GM10266 (cell line): Measurements from ENCODE around the gene PARL.
"Not testable (repeated sequence)": the region's sequence is repeated elsewhere in the genome, so short reads cannot be mapped to it uniquely, and the experiment has no call there.

Source experiments
- DNase-seq: peaks from one replicate; pipeline ENCODE4 v3.0.0; 2012; ENCODE audit errors: extremely low spot score
- TF ChIP-seq, protein P1 (sequence below): IDR thresholded peaks from 2 replicates; pipeline ENCODE4 v1.5.1; 2012; ENCODE audit warnings: mild to moderate bottlenecking, low read depth; ENCODE audit not compliant: control insufficient read depth, insufficient read depth; ENCODE audit errors: missing control alignments

Gene PARL

DNA sequence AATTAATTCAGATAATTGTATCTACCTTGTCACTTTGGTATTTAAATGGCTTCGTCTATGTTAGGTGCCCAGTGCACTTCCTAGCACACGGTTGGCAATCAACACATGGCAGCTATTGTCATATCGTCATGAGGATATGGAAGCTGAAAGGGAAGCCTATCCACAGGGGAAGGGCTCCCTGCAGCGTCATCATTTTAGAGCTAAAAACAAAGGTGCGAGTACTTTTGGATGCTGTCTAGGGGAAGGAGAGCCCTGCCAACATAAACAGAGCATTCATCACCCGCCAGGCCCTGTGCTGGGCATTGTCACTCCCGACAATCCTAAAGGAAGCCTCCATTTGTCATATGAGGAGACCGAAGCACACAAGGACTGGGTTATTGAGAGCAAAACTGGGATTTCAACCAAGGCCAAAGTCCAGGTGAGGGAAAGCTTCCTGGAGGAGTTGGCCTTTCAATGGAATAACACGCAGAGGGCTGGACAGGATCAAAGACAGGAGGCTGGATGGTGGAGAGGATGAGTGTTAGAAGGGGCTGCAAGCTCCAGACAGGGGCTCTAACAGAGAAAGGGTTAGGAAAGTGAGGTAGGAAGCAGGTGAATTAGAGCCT lies 8.0 kb upstream of the PARL start:
- TF ChIP-seq, protein P1, sequence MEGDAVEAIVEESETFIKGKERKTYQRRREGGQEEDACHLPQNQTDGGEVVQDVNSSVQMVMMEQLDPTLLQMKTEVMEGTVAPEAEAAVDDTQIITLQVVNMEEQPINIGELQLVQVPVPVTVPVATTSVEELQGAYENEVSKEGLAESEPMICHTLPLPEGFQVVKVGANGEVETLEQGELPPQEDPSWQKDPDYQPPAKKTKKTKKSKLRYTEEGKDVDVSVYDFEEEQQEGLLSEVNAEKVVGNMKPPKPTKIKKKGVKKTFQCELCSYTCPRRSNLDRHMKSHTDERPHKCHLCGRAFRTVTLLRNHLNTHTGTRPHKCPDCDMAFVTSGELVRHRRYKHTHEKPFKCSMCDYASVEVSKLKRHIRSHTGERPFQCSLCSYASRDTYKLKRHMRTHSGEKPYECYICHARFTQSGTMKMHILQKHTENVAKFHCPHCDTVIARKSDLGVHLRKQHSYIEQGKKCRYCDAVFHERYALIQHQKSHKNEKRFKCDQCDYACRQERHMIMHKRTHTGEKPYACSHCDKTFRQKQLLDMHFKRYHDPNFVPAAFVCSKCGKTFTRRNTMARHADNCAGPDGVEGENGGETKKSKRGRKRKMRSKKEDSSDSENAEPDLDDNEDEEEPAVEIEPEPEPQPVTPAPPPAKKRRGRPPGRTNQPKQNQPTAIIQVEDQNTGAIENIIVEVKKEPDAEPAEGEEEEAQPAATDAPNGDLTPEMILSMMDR: no peak
- no peak for DNase-seq

DNA sequence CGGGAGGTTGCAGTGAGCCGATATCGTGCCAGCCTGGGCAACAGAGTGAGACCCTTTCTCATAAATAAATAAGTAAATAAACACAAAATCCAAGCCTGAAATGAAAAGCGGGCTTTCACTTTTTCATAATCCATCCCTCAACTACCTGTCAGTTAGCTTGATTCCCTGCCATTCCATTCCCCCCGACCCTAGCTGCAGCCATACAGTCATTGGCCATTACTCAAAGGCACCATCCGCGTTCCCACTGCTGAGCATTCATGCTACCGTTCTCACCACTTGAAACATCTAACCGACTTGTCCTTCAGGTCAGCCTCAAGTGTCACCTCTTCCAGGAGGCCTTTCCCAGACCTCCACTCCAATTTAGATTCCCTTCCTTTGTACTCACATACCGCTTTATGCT lies 1.1 kb upstream of the PARL start:
- DNase-seq: no peak
- TF ChIP-seq, protein P1: no peak

DNA sequence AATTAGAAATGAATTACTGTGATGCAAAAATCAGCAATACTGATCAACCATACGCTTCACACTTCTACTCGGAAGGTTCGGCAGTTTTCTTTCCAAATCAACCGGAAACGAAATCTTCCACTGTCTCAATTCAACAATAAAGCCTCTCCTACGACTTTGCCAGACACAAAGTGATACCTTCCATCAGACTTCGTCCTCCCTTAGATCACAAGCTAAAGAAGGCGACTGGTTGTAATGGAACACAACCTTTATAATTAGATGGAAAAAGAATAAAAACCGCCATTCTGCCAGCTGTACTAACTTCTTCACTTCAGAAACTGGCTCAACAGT lies 618 bp downstream of the PARL start:
- TF ChIP-seq, protein P1: no peak
- no peak for DNase-seq

DNA sequence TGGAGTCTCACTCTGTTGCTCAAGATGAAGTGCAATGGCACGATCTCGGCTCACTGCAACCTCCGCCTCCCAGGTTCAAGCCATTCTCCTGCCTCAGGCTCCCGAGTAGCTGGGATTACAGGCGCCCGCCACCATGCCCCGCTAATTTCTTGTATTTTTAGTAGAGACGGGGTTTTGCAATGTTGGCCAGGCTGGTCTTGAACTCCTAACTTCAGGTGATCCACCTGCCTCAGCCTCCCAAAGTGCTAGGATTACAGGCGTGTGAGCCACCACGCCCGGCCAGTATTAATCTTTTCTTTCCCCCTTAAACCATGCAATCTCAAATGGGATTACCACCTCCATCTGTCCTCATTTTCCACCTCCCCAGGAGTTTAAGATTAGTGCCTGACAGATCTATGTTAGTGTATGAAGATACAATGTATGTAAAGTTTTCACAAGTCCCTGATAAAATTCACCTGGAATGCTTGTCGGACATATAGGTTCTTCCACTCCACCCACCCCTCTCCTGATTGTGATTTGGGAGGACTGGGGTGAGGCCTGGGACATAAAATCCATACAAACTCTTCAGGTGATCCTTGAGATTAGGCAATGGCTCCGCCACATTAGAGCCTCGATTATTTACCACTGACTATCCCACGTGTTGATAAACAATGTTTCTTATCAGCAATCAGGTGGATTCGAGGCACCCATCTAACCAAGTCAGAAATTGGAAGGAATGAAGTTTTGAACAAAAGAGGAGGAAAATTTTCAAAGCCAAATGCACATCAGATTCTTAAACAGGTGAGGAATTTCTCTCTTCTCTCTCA lies 1.2 kb downstream of the PARL start:
- TF ChIP-seq, protein P1: no peak
- DNase-seq: no peak

DNA sequence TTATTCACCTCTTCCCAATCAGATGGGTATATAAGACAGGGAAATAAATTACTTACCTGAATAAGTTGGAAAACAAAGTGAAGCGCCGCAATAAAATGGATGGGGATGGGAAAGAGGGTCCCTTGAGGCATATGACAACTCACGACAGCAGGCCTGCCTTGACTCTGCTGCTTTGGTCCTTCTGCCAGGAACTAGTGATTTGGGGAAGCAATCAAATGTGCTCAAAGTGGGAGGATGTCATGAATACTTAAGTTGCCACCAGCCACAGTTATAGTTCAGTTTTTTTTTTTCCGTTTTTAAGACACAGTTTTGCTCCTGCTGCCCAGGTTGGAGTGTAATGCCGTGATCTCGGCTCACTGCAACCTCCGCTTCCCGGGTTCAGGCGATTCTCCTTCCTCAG lies 4.6 kb downstream of the PARL start:
- TF ChIP-seq, protein P1: no peak

DNA sequence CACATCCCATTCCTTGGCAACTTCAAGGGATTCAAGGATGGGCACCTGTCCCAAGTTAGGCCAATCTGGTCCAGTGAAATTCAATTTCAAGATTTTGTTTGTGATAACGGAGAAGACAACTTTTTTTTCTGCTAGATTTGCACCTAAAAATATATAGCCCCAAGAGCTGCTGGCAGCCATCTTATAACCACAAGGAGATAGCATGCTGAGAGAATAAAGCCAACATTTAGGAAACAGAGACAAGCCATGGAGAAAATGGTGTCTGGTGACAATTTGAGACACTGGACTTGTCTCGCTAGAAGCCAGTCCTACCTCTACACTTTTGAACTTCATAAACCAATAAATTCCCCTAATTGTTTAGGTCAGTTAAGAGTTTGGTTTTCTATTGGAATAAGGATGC lies 5.4 kb downstream of the PARL start:
- TF ChIP-seq, protein P1: no peak
- no peak for DNase-seq

More for the DNA sequence above, 4.6 kb downstream of the PARL start:
- DNase-seq: no peak

DNA sequence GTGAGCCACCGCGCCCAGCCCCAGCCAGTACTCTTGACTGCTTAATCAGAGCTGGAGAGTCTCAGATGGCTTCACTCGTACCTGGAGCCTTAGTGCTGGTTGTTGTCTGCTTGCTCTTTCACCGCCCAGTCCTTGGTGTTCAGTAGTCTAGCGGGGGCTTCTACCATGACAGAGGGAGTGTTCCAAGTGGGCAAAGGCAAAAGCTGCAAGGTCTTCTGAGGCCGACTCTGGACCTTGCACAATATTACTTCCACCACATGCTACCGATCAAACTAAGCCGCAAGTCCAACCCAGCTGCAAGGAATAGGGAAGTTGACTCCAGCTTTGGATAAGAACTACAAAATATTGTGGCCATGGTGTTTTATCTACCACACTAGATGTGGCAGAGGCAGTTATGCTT lies 6.6 kb downstream of the PARL start:
- DNase-seq: no peak
- TF ChIP-seq, protein P1: no peak

DNA sequence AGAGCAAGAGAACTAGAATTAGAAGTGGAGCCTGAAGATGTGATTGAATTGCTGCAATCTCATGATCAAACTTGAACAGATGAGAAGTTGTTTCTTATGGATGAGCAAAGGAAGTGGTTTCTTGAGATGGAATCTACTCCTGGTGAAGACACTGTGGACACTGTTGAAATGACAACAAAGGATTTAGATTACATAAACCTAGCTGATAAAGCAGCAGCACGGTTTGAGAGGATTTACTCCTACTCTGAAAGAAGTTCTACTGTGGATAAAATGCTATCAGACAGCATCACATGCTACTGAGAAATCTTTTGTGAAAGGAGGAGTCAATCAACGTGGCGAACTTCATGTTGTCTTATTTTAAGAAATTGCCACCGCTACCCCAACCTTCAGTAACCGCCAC lies 7.5 kb downstream of the PARL start:
- not testable (repeated sequence) for DNase-seq
